H9 (cell line): ENCODE results near the gene ING5. TPM values are rescaled to one million over a fixed set of nuclear protein-coding genes. Genes with fewer than 3 reads are reported as not detected.

Experiments used
- DNase-seq: peaks from one replicate; pipeline ENCODE4 v3.0.0-alpha.2; 2017
- H2AFZ ChIP-seq: one replicate; pipeline ENCODE4 v1.6.1; 2013; ENCODE audit warnings: mild to moderate bottlenecking, low read length, control low read depth, moderate library complexity
- H2AK5ac ChIP-seq: 2 replicates; pipeline ENCODE4 v1.6.1; 2013; ENCODE audit warnings: low read length, control low read depth, mixed read lengths; ENCODE audit not compliant: insufficient read length
- H2BK120ac ChIP-seq: one replicate; pipeline ENCODE4 v1.6.1; 2013; ENCODE audit warnings: low read depth, mild to moderate bottlenecking, low read length, control low read depth, inconsistent platforms; ENCODE audit not compliant: poor library complexity, severe bottlenecking
- H2BK12ac ChIP-seq: 2 replicates; pipeline ENCODE4 v1.6.1; 2013; ENCODE audit warnings: low read length, control low read depth, mixed read lengths, low read depth; ENCODE audit not compliant: insufficient read length
- H2BK15ac ChIP-seq: 2 replicates; pipeline ENCODE4 v1.6.1; 2013; ENCODE audit warnings: low read depth, low read length, control low read depth
- H2BK20ac ChIP-seq: one replicate; pipeline ENCODE4 v1.6.1; 2013; ENCODE audit warnings: low read depth, mild to moderate bottlenecking, low read length, control low read depth, inconsistent platforms; ENCODE audit not compliant: poor library complexity, severe bottlenecking
- H2BK5ac ChIP-seq: 2 replicates; pipeline ENCODE4 v1.6.1; 2013; ENCODE audit warnings: low read length, control low read depth, mixed read lengths; ENCODE audit not compliant: insufficient read length
- H3K14ac ChIP-seq: 2 replicates; pipeline ENCODE4 v1.6.1; 2013; ENCODE audit warnings: low read length, control low read depth; ENCODE audit not compliant: insufficient read depth
- H3K18ac ChIP-seq: 2 replicates; pipeline ENCODE4 v1.6.1; 2013; ENCODE audit warnings: low read depth, mild to moderate bottlenecking, mixed read lengths, low read length, control low read depth; ENCODE audit not compliant: insufficient read length
- H3K23ac ChIP-seq: 2 replicates; pipeline ENCODE4 v1.6.1; 2013; ENCODE audit warnings: low read length, control low read depth, mixed read lengths, low read depth; ENCODE audit not compliant: insufficient read length
- H3K23me2 ChIP-seq: 2 replicates; pipeline ENCODE4 v1.6.1; 2013; ENCODE audit warnings: low read depth, mild to moderate bottlenecking, mixed read lengths, low read length, control low read depth; ENCODE audit not compliant: insufficient read length, poor library complexity, severe bottlenecking
- H3K27ac ChIP-seq: 2 replicates; pipeline ENCODE4 v1.5.1; 2013; ENCODE audit warnings: low read length, control low read depth, mixed read lengths, low read depth; ENCODE audit not compliant: insufficient read length
- H3K27me3 ChIP-seq: 2 replicates; pipeline ENCODE4 v1.6.1; 2013; ENCODE audit warnings: low read length, control low read depth, inconsistent platforms; ENCODE audit not compliant: insufficient read depth
- H3K4ac ChIP-seq: 2 replicates; pipeline ENCODE4 v1.6.1; 2013; ENCODE audit warnings: low read depth, mild to moderate bottlenecking, control low read depth, inconsistent platforms, low read length, moderate library complexity
- H3K4me1 ChIP-seq: 2 replicates; pipeline ENCODE4 v1.6.1; 2013; ENCODE audit warnings: low read length, control low read depth, inconsistent platforms; ENCODE audit not compliant: insufficient read depth
- H3K4me2 ChIP-seq: 2 replicates; pipeline ENCODE4 v1.6.1; 2013; ENCODE audit warnings: low read length, control low read depth, mixed read lengths; ENCODE audit not compliant: insufficient read length, insufficient read depth
- H3K56ac ChIP-seq: 2 replicates; pipeline ENCODE4 v1.6.1; 2013; ENCODE audit warnings: low read depth, mild to moderate bottlenecking, mixed read lengths, low read length, control low read depth; ENCODE audit not compliant: insufficient read length
- H3K79me1 ChIP-seq: 2 replicates; pipeline ENCODE4 v1.6.1; 2013; ENCODE audit warnings: low read depth, mild to moderate bottlenecking, moderate library complexity, low read length, control low read depth, inconsistent platforms; ENCODE audit not compliant: insufficient read depth, poor library complexity, severe bottlenecking
- H3K79me2 ChIP-seq: 2 replicates; pipeline ENCODE4 v1.6.1; 2013; ENCODE audit warnings: low read length, control low read depth, inconsistent platforms; ENCODE audit not compliant: insufficient read depth
- H3K9ac ChIP-seq: 2 replicates; pipeline ENCODE4 v1.6.1; 2013; ENCODE audit warnings: low read length, control low read depth, mixed read lengths; ENCODE audit not compliant: insufficient read length; ENCODE audit errors: extremely low read depth
- H3K9me3 ChIP-seq: one replicate; pipeline ENCODE4 v1.6.1; 2013; ENCODE audit warnings: low read depth, low read length, inconsistent platforms; ENCODE audit not compliant: control insufficient read depth
- H3T11ph ChIP-seq: one replicate; pipeline ENCODE4 v1.6.1; 2013; ENCODE audit warnings: mild to moderate bottlenecking, low read length, control low read depth, inconsistent platforms
- H4K20me1 ChIP-seq: one replicate; pipeline ENCODE4 v1.6.1; 2013; ENCODE audit not compliant: control insufficient read depth, insufficient read length, insufficient read depth
- H4K5ac ChIP-seq: 2 replicates; pipeline ENCODE4 v1.6.1; 2013; ENCODE audit warnings: low read depth, mild to moderate bottlenecking, mixed read lengths, low read length, control low read depth; ENCODE audit not compliant: insufficient read length
- H4K8ac ChIP-seq: replicated peaks from 2 replicates; pipeline ENCODE4 v1.6.1; 2013; ENCODE audit warnings: low read length, control low read depth, mixed read lengths, low read depth; ENCODE audit not compliant: insufficient read length
- H4K91ac ChIP-seq: 2 replicates; pipeline ENCODE4 v1.6.1; 2013; ENCODE audit warnings: low read depth, mild to moderate bottlenecking, moderate library complexity, mixed read lengths, low read length, control low read depth; ENCODE audit not compliant: insufficient read length
- H3K27ac Mint-ChIP-seq, 3 experiments: 2 replicates in 2 of 3; 3 replicates in 1 of 3; pipeline ENCODE4 v1.8.0; 2020 to 2021; ENCODE audit warnings: mixed read lengths in 3 of 3, mild to moderate bottlenecking in 1 of 3, moderate library complexity in 1 of 3
- H3K27me3 Mint-ChIP-seq: 2 replicates; pipeline ENCODE4 v1.8.0; 2021; ENCODE audit warnings: low read depth, mild to moderate bottlenecking, moderate library complexity, mixed read lengths
- H3K36me3 Mint-ChIP-seq, 3 experiments: 2 replicates in 2 of 3; 3 replicates in 1 of 3; pipeline ENCODE4 v1.8.0; 2020 to 2021; ENCODE audit warnings: low read depth in 3 of 3, mixed read lengths in 3 of 3; ENCODE audit not compliant: insufficient read depth in 1 of 3
- H3K4me1 Mint-ChIP-seq, 2 experiments: 2 replicates each; pipeline ENCODE4 v1.8.0; 2020; ENCODE audit warnings: mixed read lengths in 2 of 2
- H3K4me3 Mint-ChIP-seq, 2 experiments: 2 replicates in 1 of 2; 3 replicates in 1 of 2; pipeline ENCODE4 v1.8.0; 2020 to 2021; ENCODE audit warnings: mild to moderate bottlenecking in 2 of 2, mixed read lengths in 2 of 2, moderate library complexity in 1 of 2
- H3K9me3 Mint-ChIP-seq, 2 experiments: 2 replicates in 1 of 2; 3 replicates in 1 of 2; pipeline ENCODE4 v1.8.0; 2020; ENCODE audit warnings: mild to moderate bottlenecking in 2 of 2, mixed read lengths in 2 of 2, moderate library complexity in 1 of 2
- CTCF ChIP-seq: fragments of 200-600 bp; sonication (generic); conservative IDR thresholded peaks from 3 replicates; pipeline ENCODE4 v1.8.0; 2021; ENCODE audit warnings: antibody characterized with exemption, mild to moderate bottlenecking
- WGBS: extraction: QIAGEN DNeasy Blood & Tissue Kit; methylation state at CpG from one replicate; pipeline ENCODE4 v1.1.7; 2013; ENCODE audit warnings: missing lambda C conversion rate, low lambda C conversion rate, mixed read lengths; ENCODE audit not compliant: insufficient read length; ENCODE audit errors: extremely low coverage; 5-methylcytosine and 5-hydroxymethylcytosine counted together
- total RNA-seq: library from RNA; stranded (reverse); gene quantifications from 2 replicates; pipeline ENCODE4 v1.2.1, GENCODE V29; 2021

ING5 gene
- total RNA-seq, 1 experiment from 2014 or later = 66.0 TPM

DNA sequence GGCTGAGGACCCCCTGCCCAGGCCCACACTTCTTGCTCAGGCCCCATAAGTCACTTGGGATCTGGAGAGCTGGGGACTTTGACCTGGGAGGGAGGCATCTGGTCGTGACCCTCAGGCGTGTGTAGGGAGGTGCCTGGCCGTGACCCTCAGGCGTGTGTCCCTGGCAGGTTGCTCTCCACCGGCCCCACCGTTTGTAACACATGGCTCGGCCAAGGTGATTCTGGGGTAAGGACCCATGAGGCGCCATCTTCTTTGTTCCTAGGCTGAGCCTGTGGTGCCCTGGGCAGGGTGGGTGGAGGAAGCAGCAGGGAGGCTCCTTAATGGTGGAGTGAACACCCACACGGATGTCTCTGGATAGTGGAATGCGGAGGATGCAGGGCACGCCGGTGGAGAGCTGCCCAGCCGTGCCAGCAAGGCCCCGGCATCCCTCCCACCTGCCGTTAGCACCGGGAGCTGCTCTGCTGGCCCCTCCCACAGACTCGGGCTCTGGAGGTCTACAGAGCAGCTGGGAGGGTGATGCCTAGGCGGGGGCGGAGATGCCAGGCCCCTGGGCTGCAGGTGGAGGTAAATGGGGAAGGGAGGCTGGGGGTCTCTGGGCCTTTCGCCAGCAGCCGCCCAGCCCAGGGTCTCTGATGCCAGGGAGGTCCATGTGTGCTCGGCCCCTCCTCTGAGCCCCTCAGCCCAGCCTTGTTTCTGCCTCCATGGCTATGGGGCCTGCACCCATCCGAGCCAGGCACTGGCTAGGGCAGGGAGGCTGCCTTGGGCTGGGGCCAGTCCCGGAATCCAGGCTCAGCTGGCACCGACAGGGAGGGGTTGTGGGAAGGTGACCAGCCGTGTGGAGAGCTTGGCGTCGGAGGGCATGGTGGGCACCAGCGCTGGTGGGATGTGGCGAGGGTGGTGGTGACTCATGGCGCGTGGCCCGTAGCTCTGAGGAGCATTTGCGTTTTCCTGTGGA is 73.7 kb downstream of the ING5 start:
- Mint-ChIP-seq H3K27me3 (peaks cover 2% of the 10 kb centered on the region), H3K9me3 (peaks cover 18 to 19% of the 10 kb centered on the region in 2 experiments), H3K4me3 (no peak overlapping the region), H3K4me1 (peaks cover 28 to 54% of the 10 kb centered on the region in 2 experiments), H3K27ac (no peak overlapping the region), H3K36me3 (peaks cover 2 to 7% (median 4%) of the 10 kb centered on the region in 3 experiments; a peak in 5 of 7 replicates)
- Histone ChIP-seq H3K14ac (peak overlapping the region; percentile 37; the same call in 1 of the 2 replicates), H2BK20ac (no peak overlapping the region), H2BK12ac (no peak overlapping the region), H4K91ac (no peak overlapping the region), H2BK120ac (no peak overlapping the region), H3T11ph (no peak overlapping the region), H3K27me3 (no peaks in the 10 kb centered on the region), H2BK15ac (no peak overlapping the region), H2AFZ (no peak overlapping the region), H4K8ac (no peak overlapping the region), H3K79me2 (no peaks in the 10 kb centered on the region), H4K5ac (no peak overlapping the region), H2BK5ac (no peak overlapping the region), H3K18ac (peak overlapping the region; percentile 35), H3K4me2 (no peak overlapping the region), H3K4ac (no peak overlapping the region), H2AK5ac (no peak overlapping the region), H3K9ac (no peak overlapping the region), H3K23ac (no peak overlapping the region), H3K79me1 (no peaks in the 10 kb centered on the region), H3K56ac (no peak overlapping the region), H3K9me3 (no peaks in the 10 kb centered on the region), H4K20me1 (no peaks in the 10 kb centered on the region), H3K4me1 (no peaks in the 10 kb centered on the region), H3K23me2 (peaks cover 3% of the 10 kb centered on the region), H3K27ac (no peak overlapping the region)
- WGBS = no CpG with 5 or more reads among the region's 34 CpGs
- TF ChIP-seq CTCF = no peak
- DNase-seq = no peak
